Endothelial cell of umbilical vein (primary cell): ENCODE results near the gene SLC38A9. TPM values are rescaled to one million over a fixed set of nuclear protein-coding genes. Genes with fewer than 3 reads are reported as not detected.

ENCODE experiments used
- BruUV-seq: library from RNA; stranded (reverse); fragments of 400-500 nt; replicated peaks from 2 replicates; lab custom pipeline; 2021; lab: Mats Ljungman, UMichigan
- CTCF ChIA-PET: fragments of 300-600, 350-600 bp; sonication (Branson Sonifier 250); formaldehyde crosslinking; loops from one replicate; lab custom pipeline; 2021; ENCODE audit warnings: antibody characterized with exemption, inconsistent platforms; lab: Charles Lee
- POLR2A ChIA-PET: fragments of 300-600, 350-600 bp; sonication (Branson Sonifier 250); formaldehyde crosslinking; loops from one replicate; lab custom pipeline; 2021; ENCODE audit warnings: antibody characterized with exemption, inconsistent platforms; lab: Charles Lee
- DNase-seq: peaks from one replicate; pipeline ENCODE4 v3.0.0-alpha.2; 2011; ENCODE audit warnings: low read depth, low spot score
- FAIRE-seq: peaks from 2 replicates; lab custom pipeline; 2011; peaks lifted over from hg19 to GRCh38; lab: Jason Lieb, UNC
- H2AFZ ChIP-seq: 2 replicates; pipeline ENCODE4 v1.6.0; 2012; ENCODE audit warnings: low read depth, low read length, control low read depth, inconsistent platforms
- H3K27ac ChIP-seq: 2 replicates; pipeline ENCODE4 v1.5.1; 2011; ENCODE audit warnings: low read depth, mild to moderate bottlenecking, control low read depth, low read length, moderate library complexity; ENCODE audit not compliant: insufficient read depth
- H3K27me3 ChIP-seq, 2 experiments: 2 replicates each; pipeline versions ENCODE4 v1.6.0 to v1.6.1; 2011; ENCODE audit warnings: low read length in 2 of 2, mixed read lengths in 1 of 2; ENCODE audit not compliant: control insufficient read depth in 2 of 2, insufficient read depth in 2 of 2
- H3K36me3 ChIP-seq, 2 experiments: 2 replicates in 1 of 2; 3 replicates in 1 of 2; pipeline ENCODE4 v1.5.1; 2011; ENCODE audit warnings: low read length in 2 of 2, mild to moderate bottlenecking in 1 of 2, moderate library complexity in 1 of 2; ENCODE audit not compliant: control insufficient read depth in 2 of 2, insufficient read depth in 2 of 2; ENCODE audit errors: extremely low read depth in 1 of 2
- H3K4me1 ChIP-seq: 3 replicates; pipeline ENCODE4 v1.5.1; 2011; ENCODE audit warnings: mild to moderate bottlenecking, low read length; ENCODE audit not compliant: control insufficient read depth, insufficient read depth; ENCODE audit errors: extremely low read depth
- H3K4me2 ChIP-seq: 2 replicates; pipeline ENCODE4 v1.6.1; 2011; ENCODE audit warnings: low read length, control low read depth, mixed read lengths; ENCODE audit not compliant: insufficient read depth
- H3K4me3 ChIP-seq, 3 experiments: fragments of 200-600 bp in 1 of 3; sonication (generic), shearing (Covaris generic) in 1 of 3; replicated peaks in 1 of 3; 2 replicates each; pipeline ENCODE4 v1.5.1; 2011 to 2016; ENCODE audit warnings: control low read depth in 3 of 3, low read length in 3 of 3, mild to moderate bottlenecking in 2 of 3, inconsistent platforms in 1 of 3, low read depth in 1 of 3, moderate library complexity in 1 of 3; ENCODE audit not compliant: insufficient read depth in 1 of 3
- H3K79me2 ChIP-seq: 2 replicates; pipeline ENCODE4 v1.6.0; 2012; ENCODE audit warnings: low read length, inconsistent platforms; ENCODE audit not compliant: control insufficient read depth, insufficient read depth
- H3K9ac ChIP-seq: replicated peaks from 2 replicates; pipeline ENCODE3; 2011; ENCODE audit warnings: low read length, control low read depth; ENCODE audit not compliant: insufficient read depth; ENCODE audit errors: extremely low read depth
- H3K9me1 ChIP-seq: replicated peaks from 3 replicates; pipeline ENCODE4 v1.6.0; 2011; ENCODE audit warnings: mild to moderate bottlenecking, low read length; ENCODE audit not compliant: control insufficient read depth, insufficient read depth; ENCODE audit errors: extremely low read depth
- H3K9me3 ChIP-seq: replicated peaks from 2 replicates; pipeline ENCODE4 v1.5.1; 2012; ENCODE audit warnings: low read length, inconsistent platforms; ENCODE audit not compliant: control insufficient read depth, insufficient read depth
- H4K20me1 ChIP-seq: replicated peaks from 2 replicates; pipeline ENCODE3; 2011; ENCODE audit warnings: mild to moderate bottlenecking, low read length; ENCODE audit not compliant: control insufficient read depth, insufficient read depth; ENCODE audit errors: extremely low read depth
- EZH2 ChIP-seq: IDR thresholded peaks from 2 replicates; pipeline ENCODE4 v1.6.1; 2012; ENCODE audit warnings: borderline replicate concordance, low read depth, mild to moderate bottlenecking, moderate library complexity, low read length, inconsistent platforms; ENCODE audit not compliant: severe bottlenecking
- FOS ChIP-seq: IDR thresholded peaks from 2 replicates; pipeline ENCODE4 v1.6.1; 2011; ENCODE audit warnings: mild to moderate bottlenecking, low read length, moderate library complexity, borderline replicate concordance; ENCODE audit not compliant: insufficient read depth
- GATA2 ChIP-seq: IDR thresholded peaks from 2 replicates; pipeline ENCODE4 v1.7.0; 2011; ENCODE audit warnings: low read depth, mild to moderate bottlenecking, moderate library complexity, mixed read lengths, low read length; ENCODE audit not compliant: insufficient read length, insufficient read depth
- JUN ChIP-seq: IDR thresholded peaks from 2 replicates; pipeline ENCODE4 v1.6.1; 2011; ENCODE audit warnings: borderline replicate concordance, low read depth; ENCODE audit not compliant: insufficient read length, insufficient read depth
- MYC ChIP-seq: IDR thresholded peaks from one replicate; pipeline ENCODE4 v1.6.1; 2011; ENCODE audit warnings: mild to moderate bottlenecking, low read depth, low read length
- POLR2A ChIP-seq: IDR thresholded peaks from 2 replicates; pipeline ENCODE4 v1.6.1; 2012; ENCODE audit warnings: low read depth, mild to moderate bottlenecking, control low read depth, low read length
- POLR2AphosphoS5 ChIP-seq: IDR thresholded peaks from 2 replicates; pipeline ENCODE4 v1.6.1; 2012; ENCODE audit warnings: low read depth, mild to moderate bottlenecking, control low read depth, low read length, moderate library complexity; ENCODE audit not compliant: insufficient read depth
- dilution Hi-C: fragments of 300-500 bp; cut with MboI; formaldehyde crosslinking; loops from one replicate; pipeline ENCODE4 v1.15.0; 2019; ENCODE audit warnings: low sequenced_read_pairs; ENCODE audit not compliant: extremely low pct_ligation_motif_present
- intact Hi-C: fragments of 100-400 bp; cut with micrococcal nuclease; formaldehyde crosslinking; loops from one replicate; pipeline ENCODE4 v1.10.0; 2022
- polyA plus RNA-seq, 4 experiments: library from polyadenylated mRNA; depleted of rRNA in 3 of 4; stranded (reverse) in 3 of 4; unstranded in 1 of 4; fragments of >200 nt; gene quantifications; 2 replicates each; pipeline versions ENCODE4 v1.2.1 to v1.2.3, GENCODE V29; 2011 to 2012; ENCODE audit warnings: missing spikeins in 1 of 4
- total RNA-seq: library from RNA; stranded (reverse); gene quantifications from 2 replicates; pipeline ENCODE4 v1.2.3, GENCODE V29; 2021
- TF ChIP-seq, protein P1 (sequence below): IDR thresholded peaks from 2 replicates; pipeline ENCODE4 v1.6.1; 2011; ENCODE audit not compliant: insufficient read depth, insufficient read length
- TF ChIP-seq, protein P2 (sequence below), 2 donors: IDR thresholded peaks; 1 replicate in 1 of 2; 2 replicates in 1 of 2; pipeline ENCODE4 v1.5.1; 2011; ENCODE audit warnings: low read length in 2 of 2, mild to moderate bottlenecking in 2 of 2, moderate library complexity in 2 of 2, control low read depth in 1 of 2, inconsistent platforms in 1 of 2, low read depth in 1 of 2; ENCODE audit not compliant: insufficient read depth in 1 of 2; ENCODE audit errors: extremely low read depth in 1 of 2

SLC38A9 gene
- total and polyA plus RNA-seq, 2 donors (not counting 3 experiments of a cell fraction or from before 2014, with no cell fraction given) = 14.1 to 24.9 TPM

DNA sequence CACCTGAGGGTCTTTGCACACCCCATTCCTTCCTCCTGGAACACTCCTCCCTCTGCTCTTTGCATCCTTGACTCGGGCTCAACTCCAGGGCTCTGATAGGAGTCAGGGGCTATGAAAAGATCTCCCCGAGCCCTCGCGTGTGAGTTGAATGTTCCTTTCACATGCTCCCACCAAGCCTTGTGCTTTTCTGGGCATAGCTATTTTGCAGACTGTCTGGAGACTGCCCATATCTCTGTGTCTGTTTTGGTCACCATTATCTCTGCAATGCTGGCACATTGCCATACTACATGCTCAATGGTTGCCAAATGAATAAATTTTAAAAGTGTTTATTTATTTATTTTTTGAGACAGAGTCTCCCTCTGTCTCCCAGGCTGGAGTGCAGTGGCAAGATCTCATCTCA, 120.4 kb downstream of the SLC38A9 start:
- H3K4me1 ChIP-seq = no peaks in the 10 kb centered on the region
- BruUV-seq = no TSS peak
- FAIRE-seq = no peak
- H3K27me3 ChIP-seq = peaks cover 0 to 3% of the 10 kb centered on the region in 2 experiments
- ChIA-PET POLR2A (no interaction called here), CTCF (no interaction called here)
- H3K4me2 ChIP-seq = no peak overlapping the region
- no peaks in the 10 kb centered on the region for H3K79me2 ChIP-seq
- H3K9me3 ChIP-seq = no peaks in the 10 kb centered on the region
- no peaks in the 10 kb centered on the region for H3K9me1 ChIP-seq
- TF ChIP-seq POLR2AphosphoS5 (no peak), POLR2A (no peak), MYC (no peak), GATA2 (no peak), FOS (no peak), JUN (no peak), EZH2 (no peak)
- TF ChIP-seq, protein P1, sequence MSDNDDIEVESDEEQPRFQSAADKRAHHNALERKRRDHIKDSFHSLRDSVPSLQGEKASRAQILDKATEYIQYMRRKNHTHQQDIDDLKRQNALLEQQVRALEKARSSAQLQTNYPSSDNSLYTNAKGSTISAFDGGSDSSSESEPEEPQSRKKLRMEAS = no peak
- TF ChIP-seq, protein P2, sequence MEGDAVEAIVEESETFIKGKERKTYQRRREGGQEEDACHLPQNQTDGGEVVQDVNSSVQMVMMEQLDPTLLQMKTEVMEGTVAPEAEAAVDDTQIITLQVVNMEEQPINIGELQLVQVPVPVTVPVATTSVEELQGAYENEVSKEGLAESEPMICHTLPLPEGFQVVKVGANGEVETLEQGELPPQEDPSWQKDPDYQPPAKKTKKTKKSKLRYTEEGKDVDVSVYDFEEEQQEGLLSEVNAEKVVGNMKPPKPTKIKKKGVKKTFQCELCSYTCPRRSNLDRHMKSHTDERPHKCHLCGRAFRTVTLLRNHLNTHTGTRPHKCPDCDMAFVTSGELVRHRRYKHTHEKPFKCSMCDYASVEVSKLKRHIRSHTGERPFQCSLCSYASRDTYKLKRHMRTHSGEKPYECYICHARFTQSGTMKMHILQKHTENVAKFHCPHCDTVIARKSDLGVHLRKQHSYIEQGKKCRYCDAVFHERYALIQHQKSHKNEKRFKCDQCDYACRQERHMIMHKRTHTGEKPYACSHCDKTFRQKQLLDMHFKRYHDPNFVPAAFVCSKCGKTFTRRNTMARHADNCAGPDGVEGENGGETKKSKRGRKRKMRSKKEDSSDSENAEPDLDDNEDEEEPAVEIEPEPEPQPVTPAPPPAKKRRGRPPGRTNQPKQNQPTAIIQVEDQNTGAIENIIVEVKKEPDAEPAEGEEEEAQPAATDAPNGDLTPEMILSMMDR (IDR thresholded peaks at IDR 0.05; ENCODE audit: extremely low read depth in 1 of 2, insufficient read depth in 1 of 2, low read depth in 1 of 2, low read length in 2 of 2) = no peak
- H2AFZ ChIP-seq = no peak overlapping the region
- dilution Hi-C loops = no loop called here
- H3K9ac ChIP-seq = no peak overlapping the region
- no peaks in the 10 kb centered on the region for H3K36me3 ChIP-seq
- DNase-seq = no peak
- intact Hi-C loops = no loop called here
- H3K27ac ChIP-seq = no peak overlapping the region
- H3K4me3 ChIP-seq = no peak overlapping the region
- H4K20me1 ChIP-seq = no peaks in the 10 kb centered on the region
